D341Med (cell line): ENCODE data around the gene NUDCD2.
"Not testable (repeated sequence)": the region's sequence is repeated elsewhere in the genome, so short reads cannot be mapped to it uniquely, and the experiment has no call there.

Experiments used
- DNase-seq: peaks from one replicate; pipeline ENCODE4 v3.0.0; 2012; ENCODE audit warnings: low spot score

NUDCD2 gene

DNA sequence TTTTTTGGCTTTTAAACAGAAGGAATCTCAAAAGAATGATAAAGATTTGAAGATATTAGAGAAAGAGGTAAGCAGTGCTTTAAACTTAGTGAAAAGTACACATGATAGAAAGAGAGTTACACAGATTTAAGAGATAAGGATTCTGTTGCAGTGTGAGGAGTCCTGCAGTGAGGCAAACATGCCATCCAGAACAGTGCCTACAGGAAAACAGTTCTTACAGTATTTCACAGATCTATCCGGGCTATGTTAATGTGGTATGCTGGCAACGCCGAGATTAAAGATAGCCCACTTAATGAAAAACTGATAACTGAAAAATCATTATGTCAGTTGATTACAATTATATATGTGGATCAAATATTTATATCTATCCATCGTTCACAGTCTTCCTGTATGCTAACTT lies 7.8 kb upstream of the NUDCD2 start:
- no peak for DNase-seq

DNA sequence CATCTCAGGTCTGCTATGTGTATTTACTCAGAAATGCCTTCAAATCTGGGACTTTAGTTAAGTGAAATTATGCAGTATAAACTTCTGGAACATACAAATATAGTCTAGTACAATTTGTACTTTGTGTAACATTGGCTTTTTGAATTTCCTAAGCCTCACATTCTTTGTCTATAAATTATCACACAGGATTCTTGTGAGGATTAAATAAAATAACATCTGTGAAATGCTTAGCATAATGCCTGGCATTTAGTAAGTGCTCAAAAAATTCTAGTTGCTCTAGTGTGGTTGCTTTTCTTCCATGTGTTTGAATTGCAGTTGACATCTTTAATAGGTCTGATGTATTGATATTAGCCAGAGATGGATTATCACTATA lies 3.1 kb upstream of the NUDCD2 start:
- DNase-seq = no peak

DNA sequence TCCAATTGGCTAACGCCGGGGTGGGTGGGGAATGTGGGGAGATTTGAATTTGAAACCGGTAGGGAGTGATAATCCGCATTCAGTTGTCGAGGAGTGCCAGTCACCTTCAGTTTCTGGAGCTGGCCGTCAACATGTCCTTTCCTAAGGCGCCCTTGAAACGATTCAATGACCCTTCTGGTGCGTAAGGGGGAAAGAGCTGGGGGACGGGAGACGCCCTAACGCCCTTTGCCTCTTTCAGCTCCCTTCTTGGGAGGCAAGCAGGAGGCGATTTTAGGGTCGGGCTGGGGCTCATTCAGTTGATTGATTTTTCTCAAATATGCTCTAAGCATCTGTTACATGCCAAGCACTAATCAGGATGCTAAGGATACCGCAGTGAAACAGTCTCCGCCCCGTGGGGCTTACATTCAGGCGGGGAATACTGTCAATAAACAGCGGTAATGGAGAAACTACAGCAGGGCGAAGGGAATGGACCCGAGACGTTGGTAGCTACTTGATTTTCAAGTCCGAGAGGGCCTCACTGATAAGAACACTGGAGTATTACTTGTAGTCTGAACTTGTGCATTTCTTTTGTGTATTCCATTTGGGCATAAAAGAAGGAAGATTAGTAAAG lies 765 bp upstream of the NUDCD2 start, which contains the start of gene HMMR:
Gene HMMR, plus strand, starts transcription at position 71 of the 610 bp plus-strand sequence. Its CDS starts 61 bp downstream, at position 132.
- peak; percentile 38 for DNase-seq

DNA sequence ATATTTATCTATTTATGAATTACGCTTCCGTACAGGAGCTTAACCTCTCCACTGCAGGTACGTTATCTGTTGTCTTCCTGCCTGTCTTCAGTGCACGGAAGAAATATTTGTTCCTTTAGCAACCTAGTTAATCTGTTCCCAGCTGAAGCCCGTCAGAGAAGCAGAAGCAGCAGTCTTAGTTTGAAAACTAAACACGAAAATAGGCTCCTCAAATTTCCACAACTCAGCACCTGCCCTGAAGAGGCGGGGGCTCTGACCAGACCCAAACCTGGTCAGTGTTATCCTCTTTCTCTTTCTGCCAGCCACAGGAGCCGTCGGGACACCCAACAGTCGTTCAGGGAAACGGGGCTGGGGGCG lies 462 bp downstream of the NUDCD2 start:
- no peak for DNase-seq

DNA sequence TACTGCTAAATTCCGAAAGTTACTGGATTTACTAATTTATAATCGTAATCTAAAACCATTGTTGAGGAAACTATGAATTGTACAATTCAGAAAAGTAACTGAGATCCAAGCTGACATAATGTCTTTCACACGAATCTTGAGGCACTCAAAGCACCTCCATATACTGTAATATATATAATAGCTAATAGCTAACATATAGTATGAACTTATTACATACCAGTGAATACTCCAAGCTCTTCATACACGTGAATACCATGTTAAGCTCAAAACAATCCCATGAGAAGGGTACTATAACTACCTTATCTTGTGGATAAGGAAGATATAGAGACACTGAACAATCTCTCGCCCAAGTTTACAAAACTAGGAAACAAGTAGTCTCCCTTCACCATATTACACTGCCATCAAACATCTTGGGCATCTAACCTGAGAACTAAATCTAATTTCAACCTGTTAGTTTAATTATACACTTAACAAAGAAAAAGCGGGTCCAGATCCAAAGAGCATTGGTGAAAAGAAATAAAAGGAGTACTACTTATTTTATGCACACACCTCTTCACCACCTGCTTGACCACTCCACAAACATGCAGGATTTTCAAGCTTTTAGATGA lies 1.0 kb downstream of the NUDCD2 start:
- DNase-seq = no peak

DNA sequence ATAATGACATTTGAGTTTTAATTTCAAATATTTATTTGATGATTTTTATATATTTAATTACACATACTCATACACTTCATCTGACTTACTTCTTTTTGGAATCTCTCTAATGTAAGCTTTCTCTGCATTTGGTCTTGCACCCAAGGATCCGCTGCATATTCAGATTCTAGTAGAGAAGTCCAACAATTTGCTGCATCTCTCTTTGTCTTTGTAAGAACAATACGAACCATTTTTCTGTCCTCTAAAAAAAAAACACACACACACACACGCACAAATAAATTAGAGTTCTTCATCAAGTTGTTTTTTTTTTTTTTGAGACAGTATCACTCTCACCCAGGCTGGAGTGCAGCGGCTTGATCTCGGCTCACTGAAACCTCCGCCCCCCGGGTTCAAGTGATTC lies 3.1 kb downstream of the NUDCD2 start:
- no peak for DNase-seq

DNA sequence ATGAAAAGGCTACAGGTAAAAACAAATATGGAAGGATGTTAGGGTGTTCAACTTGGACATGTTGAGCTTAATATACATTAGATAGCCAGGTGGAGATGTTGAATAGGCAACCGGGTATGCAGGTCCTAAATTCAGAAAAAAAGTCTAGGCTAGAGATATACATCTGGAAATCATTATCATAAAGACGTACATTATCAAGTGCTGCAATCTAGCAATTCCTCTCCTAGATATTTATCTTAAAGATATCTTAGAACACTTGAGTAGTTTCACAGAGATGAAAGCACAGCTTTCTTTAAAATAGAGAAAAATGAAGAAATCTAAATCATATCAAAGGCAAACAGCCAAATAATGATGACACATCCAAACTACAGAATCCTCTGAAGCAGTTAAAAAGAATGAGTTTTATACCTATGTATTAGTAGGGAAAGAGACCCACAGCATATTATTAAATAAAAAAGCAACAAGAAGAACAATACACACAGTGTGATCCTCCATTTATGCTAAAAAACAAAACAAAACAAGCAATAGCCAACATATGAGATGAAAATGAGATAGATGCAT lies 3.8 kb downstream of the NUDCD2 start:
- DNase-seq = no peak

DNA sequence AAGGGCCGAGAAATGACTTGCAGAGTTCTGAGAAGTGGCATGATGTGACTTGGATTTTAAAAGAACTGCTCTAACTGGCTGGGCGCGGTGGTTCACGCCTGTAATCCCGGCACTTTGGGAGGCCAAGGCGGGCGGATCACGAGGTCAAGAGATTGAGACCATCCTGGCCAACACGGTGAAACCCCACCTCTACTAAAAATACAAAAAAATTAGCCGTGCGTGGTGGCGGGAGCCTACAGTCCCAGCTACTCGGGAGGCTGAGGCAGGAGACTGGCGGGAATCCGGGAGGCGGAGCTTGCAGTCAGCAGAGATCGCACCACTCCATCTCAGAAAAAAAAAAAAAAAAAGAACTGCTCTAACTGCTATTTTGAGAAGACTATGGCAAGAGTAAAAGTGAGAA lies 4.5 kb downstream of the NUDCD2 start:
- not testable (repeated sequence) for DNase-seq

DNA sequence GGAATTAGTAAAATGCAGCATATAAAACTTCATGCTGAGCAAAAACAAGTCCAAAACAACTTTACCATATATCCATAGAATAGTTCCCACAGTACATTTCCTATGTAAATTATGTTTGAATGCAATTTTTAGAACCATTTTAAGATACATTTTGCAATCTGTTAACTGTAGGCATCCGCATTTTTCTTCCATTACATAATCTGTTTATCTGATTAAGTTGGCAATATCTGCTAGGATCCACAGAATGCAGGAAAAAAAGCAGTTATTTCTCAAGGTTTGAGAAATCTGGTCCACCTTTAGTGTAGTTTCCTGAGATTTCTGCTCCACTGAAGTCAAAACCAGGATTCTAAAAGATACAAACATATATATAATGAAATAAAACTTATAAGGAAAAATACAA lies 6.2 kb downstream of the NUDCD2 start:
- no peak for DNase-seq

DNA sequence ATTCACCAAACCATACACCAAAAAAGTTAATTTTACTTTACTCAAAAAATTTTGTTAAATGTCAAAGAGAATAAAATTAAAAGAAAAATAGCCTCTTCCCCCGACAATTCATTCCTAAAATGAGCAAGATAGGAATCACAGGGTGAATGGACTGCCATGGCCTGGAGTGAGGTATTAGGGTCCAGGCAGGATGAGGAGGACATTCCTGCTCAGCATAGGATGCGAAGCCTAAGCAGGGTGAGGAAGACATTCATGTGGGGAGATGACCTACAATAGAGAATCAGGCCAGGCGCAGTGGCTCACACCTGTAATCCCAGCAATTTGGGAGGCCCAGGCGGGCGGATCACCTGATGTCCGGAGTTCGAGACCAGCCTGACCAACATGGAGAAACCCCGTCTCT lies 8.4 kb downstream of the NUDCD2 start:
- no peak for DNase-seq

DNA sequence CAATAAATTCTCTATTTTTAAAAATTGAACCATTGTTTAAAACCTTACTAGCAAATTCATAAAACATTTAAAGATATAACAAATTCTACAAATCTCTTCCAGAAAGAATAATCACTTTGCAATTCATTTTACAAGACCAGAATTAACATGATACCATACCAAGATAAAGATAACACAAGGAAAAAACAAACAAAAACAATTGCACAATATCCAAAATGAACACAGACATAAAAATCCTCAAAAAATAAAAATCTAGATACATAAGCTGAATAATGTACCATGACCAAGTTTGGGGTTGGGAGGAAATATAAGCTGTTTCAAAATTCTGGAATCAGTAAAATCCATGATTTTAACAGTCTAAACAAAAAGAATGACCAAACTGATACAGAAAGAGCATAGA lies 11.4 kb downstream of the NUDCD2 start:
- DNase-seq = no peak

DNA sequence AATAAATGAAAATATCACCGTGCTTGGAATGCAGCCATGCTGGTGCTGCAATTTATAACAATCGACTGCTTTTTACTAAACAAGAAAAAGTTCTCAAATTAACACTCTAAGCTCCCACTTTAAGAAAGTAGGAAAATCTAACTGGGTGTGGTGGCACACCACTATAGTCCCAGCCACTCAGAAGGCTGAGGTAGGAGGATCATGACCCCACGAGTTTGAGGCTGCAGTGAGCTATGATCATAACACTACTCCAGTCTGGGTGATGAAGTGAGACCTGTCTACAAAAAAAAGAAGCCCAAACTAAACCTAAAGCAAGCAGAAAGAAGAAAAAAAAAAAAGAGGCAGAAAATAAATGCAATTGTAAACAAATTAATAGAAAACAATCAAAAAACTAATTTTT lies 12.0 kb downstream of the NUDCD2 start:
- DNase-seq = no peak

DNA sequence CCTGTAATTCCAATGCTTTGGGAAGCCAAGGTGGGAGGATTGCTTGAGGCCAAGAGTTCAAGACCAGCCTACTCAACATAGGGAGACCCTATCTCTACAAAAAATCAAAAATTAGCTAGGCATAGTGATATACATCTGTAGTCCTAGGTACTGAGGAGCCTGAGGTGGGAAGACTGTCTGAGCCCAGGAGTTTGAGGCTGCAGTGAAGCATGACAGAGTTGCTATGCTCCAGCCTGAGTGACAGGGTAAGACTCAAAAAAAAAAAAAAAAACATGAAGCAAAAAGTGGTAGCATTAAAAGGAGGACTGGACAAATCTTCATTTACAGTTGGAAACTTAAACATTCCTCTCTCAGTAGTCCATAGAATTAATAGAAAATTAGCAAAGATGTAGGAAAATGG lies 12.7 kb downstream of the NUDCD2 start:
- no peak for DNase-seq

DNA sequence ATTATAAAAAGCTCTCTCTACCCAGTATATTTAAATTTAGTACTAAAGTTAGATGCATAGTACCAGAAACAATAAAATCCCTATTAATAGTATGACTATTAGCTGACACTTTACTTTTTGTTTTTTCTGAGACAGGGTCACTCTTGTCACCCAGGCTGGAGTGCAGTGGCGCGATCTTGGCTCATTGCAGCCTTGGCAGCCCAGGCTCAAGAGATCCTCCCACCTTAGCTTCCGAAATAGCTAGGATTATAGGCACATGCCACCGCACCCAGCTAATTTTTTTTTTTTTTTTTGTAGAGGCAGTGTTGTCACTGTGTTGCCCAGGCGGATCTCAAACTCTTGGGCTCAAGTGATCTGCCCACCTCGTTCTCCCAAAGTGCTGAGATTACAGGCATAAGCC lies 14.6 kb downstream of the NUDCD2 start:
- no peak for DNase-seq

DNA sequence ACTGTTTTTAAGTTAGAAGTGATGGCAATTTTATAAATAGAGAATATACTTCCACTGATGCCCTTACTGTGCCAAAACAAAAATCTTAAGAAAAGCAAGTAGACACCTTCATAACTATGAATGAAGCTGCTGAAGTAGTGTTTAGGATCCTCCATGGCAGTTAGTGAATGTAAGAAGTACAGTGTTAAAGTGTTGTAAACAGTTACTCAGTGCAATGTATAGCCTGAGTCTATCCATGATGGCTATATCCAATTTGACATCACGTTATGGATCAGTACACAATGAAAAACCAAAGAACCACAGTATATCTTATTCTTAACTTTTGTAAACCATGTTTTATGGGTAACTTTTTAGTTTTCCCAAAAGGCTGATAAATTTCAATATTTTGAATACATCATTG lies 15.4 kb downstream of the NUDCD2 start:
- no peak for DNase-seq

DNA sequence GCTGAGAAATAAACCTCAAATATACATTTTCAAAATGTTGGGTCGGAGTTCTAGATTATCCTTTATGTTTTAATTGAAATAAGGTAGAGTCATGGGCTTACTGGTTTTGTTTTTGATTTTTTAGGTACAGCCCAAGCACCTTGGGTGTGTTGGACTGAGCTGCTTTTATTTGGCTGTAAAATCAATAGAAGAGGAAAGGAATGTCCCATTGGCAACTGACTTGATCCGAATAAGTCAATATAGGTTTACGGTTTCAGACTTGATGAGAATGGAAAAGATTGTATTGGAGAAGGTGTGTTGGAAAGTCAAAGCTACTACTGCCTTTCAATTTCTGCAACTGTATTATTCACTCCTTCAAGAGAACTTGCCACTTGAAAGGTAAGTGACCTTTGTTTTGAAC lies 18.9 kb downstream of the NUDCD2 start:
- no peak for DNase-seq

DNA sequence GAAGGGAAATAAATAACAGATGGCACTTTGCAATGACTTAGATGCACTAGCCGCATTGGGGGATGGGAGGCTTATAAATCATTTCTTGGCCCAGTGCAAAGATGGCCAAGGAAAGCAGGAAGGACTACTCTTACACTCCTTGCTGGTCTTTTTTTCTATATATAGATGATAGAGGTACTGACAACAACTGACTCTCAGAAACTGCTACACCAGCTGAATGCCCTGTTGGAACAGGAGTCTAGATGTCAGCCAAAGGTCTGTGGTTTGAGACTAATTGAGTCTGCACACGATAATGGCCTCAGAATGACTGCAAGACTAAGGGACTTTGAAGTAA lies 20.8 kb downstream of the NUDCD2 start:
- DNase-seq = no peak

DNA sequence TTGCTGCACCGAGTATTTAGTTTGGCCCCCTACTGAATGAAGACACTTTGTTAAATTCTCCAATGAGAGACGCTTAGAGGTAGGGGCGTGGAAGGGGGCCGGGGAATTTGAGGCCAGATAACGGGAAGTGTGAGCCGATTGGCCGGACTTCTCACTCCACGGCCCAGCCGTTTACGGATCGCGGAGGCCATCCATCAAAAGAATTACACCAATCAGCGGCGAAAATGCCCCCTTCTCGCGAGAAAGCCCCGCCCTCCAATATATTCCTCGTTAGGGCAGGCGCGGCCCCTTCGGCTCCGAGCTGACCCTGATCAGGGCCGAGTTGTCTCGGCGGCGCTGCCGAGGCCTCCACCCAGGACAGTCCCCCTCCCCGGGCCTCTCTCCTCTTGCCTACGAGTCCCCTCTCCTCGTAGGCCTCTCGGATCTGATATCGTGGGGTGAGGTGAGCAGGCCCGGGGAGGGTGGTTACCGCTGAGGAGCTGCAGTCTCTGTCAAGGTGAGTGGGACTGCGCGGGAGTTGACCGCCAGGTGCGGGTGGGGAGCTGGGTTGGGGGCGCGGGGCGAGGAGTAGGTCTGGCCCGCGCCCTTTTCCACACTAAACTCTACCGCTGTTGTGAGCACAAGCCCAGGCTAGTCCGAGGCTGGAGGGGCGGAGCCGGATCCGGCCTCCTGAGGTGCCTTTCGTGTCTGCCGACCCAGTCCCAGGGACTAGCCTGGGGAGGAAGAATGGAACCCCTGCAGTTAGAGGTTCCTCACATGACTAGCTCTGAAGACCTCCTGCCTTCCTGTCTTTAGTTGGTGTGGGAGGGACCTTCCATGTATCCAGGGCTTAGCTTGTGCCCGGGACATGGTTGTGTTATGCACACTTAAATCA lies 22.4 kb downstream of the NUDCD2 start, which contains the start of gene CCNG1:
Gene CCNG1, plus strand, starts transcription at position 287 of the 874 bp plus-strand sequence. CDS start 1,662 bp downstream, outside the sequence.
- peak; percentile 94 for DNase-seq

DNA sequence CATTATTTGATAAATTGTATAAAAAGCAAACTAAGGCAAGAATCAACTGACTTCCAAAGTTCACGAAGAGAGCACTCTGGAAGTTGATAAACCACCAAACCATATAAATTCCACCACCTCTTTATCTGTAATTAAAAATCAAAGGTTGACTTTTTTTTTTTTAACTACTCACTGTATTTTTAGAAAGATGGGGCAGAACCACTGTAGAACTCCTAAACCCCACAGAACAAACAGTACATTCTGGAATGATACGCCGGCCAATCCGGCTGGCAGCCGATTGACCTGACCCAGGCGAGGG lies 22.9 kb downstream of the NUDCD2 start:
- no peak for DNase-seq

DNA sequence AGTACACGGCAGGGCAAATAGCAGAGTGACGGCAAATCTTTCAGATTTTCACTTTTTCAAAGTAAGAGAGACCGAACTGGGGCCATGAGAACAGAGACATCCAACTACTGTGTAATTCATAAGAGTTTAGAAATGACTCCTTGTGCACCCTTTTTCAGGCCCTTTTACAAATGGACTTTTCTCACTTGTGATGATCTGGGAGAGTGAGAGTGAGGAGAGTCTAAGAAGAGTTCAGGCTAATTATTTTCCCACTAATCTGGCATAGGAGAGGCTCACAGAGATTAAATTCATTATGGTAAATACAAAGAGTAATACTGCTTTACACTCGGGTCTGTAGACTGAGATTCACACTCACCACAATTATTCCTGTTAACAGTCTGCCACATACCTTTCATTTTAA lies 23.4 kb downstream of the NUDCD2 start:
- DNase-seq = no peak

DNA sequence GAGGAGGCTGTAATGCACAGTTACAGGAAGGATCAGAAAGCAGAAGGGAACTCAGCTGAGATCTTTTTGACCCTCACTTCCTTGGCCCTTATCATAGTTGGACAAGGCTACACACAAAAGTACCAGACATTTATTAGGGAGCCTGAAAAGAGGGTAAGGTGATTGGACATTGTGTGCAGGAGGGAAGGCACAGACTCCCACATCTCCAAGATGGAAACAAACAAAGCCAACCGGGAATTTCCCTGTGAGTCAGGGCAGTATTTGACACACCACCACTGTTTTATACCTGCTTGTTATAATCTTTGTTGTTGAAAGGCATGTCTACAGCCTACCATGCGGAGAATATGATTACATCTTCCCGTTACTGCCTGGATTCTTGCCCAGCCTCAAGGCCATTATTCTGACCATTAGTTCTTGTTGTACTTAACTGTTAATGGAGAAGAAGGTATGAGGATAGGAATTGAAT lies 25.5 kb downstream of the NUDCD2 start:
- no peak for DNase-seq

DNA sequence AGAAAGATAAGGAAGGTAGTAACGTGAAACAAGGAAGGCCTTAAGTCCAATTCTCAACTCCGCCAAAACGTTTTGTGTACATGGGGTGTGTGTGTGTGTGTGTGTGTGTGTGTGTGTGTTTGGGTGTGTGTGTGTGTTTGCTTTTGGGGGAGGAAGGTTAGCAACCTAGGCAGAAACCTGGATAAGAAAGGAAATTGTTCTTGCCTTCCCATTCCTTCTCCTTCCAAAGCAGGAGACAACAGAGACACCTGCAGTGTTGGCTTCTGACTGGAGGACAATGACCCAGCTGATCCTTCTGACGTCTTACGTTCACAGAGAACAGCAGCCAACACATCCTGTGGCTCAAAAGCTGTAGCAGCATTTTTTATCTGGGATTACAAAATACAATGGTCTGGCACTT lies 26.6 kb downstream of the NUDCD2 start:
- no peak for DNase-seq

DNA sequence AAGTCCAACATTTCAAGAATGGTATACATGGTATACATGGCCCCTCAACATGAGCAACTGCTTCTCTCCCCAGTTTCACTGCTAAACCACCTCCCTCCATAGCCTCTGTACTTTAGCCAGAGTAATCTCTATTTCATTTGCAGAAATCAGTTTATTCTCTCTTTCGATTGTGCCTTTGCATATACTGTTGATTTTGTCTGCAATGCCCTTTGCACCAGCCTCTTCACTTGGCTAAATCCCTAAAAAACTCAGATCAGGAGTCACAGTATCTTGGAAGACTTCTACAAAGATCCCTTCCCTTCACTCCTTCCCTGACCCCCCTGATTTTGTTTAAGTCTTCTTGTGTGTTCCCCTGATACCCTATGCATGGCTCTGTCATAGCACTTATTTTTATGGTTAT lies 27.4 kb downstream of the NUDCD2 start:
- DNase-seq = no peak
